ENCODE data around the gene SALL4.

GRCh38 chr20:51803148-51803854 lies 980 bp upstream of the SALL4 start:
- TF ChIP-seq POLR2AphosphoS5 (IDR thresholded peaks at IDR 0.05; ENCODE audit: borderline replicate concordance, low read depth, low read length) (no peak), EZH2 (IDR thresholded peaks at IDR 0.05) (no peak), FOXP2 (optimal IDR thresholded peaks at IDR 0.05; ENCODE audit: control extremely low read depth, extremely low read length, insufficient read depth) (no peak)

All from SK-N-MC (cell line).